GM12878 (cell line): Measurements from ENCODE around the gene SOCS6. TPM values are rescaled to one million over a fixed set of nuclear protein-coding genes. Genes with fewer than 3 reads are reported as not detected.

ENCODE experiments used
- ATAC-seq: fragments of 200-7000 bp; cut with Tn5 transposase; 3 replicates; pipeline ENCODE4 v1.9.1; 2020; ENCODE audit warnings: mild to moderate bottlenecking, moderate library complexity
- BruUV-seq: library from RNA; stranded (reverse); fragments of 400-500 nt; replicated peaks from 2 replicates; lab custom pipeline; 2021; lab: Mats Ljungman, UMichigan
- CTCF ChIA-PET: fragments of 300-600 bp; sonication (Branson Sonifier 250); formaldehyde crosslinking; extraction: SDS; loops from one replicate; lab custom pipeline; 2021; ENCODE audit warnings: inconsistent platforms; lab: Yijun Ruan, JAX
- POLR2A ChIA-PET: fragments of 350-600 bp; formaldehyde crosslinking; extraction: SDS; loops from one replicate; lab custom pipeline; 2021; ENCODE audit warnings: inconsistent platforms; lab: Charles Lee
- RAD21 ChIA-PET: fragments of 300-600 bp; sonication (Branson Sonifier 250); formaldehyde crosslinking; loops from one replicate; lab custom pipeline; 2023; ENCODE audit warnings: antibody characterized with exemption; ENCODE audit not compliant: unreplicated experiment; lab: Charles Lee
- SMC1A ChIA-PET: fragments of 300-600 bp; sonication (Branson Sonifier 250); formaldehyde crosslinking; loops from one replicate; lab custom pipeline; 2023; ENCODE audit not compliant: unreplicated experiment, uncharacterized antibody; lab: Charles Lee
- DNase-seq: peaks from one replicate; pipeline ENCODE4 v3.0.0-alpha.2; 2011; ENCODE audit warnings: low read depth, low spot score
- FAIRE-seq: peaks from 3 replicates; lab custom pipeline; 2011; peaks lifted over from hg19 to GRCh38; lab: Jason Lieb, UNC
- H2AFZ ChIP-seq: 2 replicates; pipeline ENCODE4 v1.6.0; 2011; ENCODE audit warnings: low read depth, low read length, control low read depth; ENCODE audit not compliant: control insufficient read depth
- H3K27ac ChIP-seq: 2 replicates; pipeline ENCODE4 v1.5.1; 2011; ENCODE audit warnings: control low read depth; ENCODE audit not compliant: control insufficient read depth, insufficient read depth
- H3K27me3 ChIP-seq, 2 experiments: replicated peaks in 1 of 2; 2 replicates each; pipeline versions ENCODE4 v1.6.0 to v1.6.1; 2011; ENCODE audit warnings: low read length in 1 of 2; ENCODE audit not compliant: control insufficient read depth in 2 of 2, insufficient read depth in 2 of 2
- H3K36me3 ChIP-seq, 2 experiments: 2 replicates each; pipeline ENCODE4 v1.5.1; 2011; ENCODE audit warnings: low read length in 1 of 2; ENCODE audit not compliant: control insufficient read depth in 2 of 2, insufficient read depth in 2 of 2
- H3K4me1 ChIP-seq: 2 replicates; pipeline ENCODE4 v1.6.1; 2011; ENCODE audit warnings: mild to moderate bottlenecking, low read length, moderate library complexity, mixed read lengths; ENCODE audit not compliant: control insufficient read depth, insufficient read depth
- H3K4me2 ChIP-seq: 2 replicates; pipeline ENCODE4 v1.6.0; 2011; ENCODE audit warnings: control low read depth; ENCODE audit not compliant: control insufficient read depth, insufficient read depth
- H3K4me3 ChIP-seq: fragments of 200-600 bp; sonication (generic); 2 replicates; pipeline ENCODE4 v1.5.1; 2016
- H3K79me2 ChIP-seq: 2 replicates; pipeline ENCODE4 v1.6.0; 2011; ENCODE audit warnings: low read length; ENCODE audit not compliant: control insufficient read depth, insufficient read depth
- H3K9ac ChIP-seq: 2 replicates; pipeline ENCODE4 v1.8.0; 2011; ENCODE audit warnings: low read length, control low read depth, mixed read lengths; ENCODE audit not compliant: control insufficient read depth, insufficient read depth
- H3K9me3 ChIP-seq: replicated peaks from 3 replicates; pipeline ENCODE4 v1.5.1; 2011; ENCODE audit warnings: mild to moderate bottlenecking, low read length; ENCODE audit not compliant: control insufficient read depth, insufficient read depth
- H4K20me1 ChIP-seq: 2 replicates; pipeline ENCODE4 v1.6.0; 2011; ENCODE audit not compliant: control insufficient read depth, insufficient read depth
- ASH2L ChIP-seq: fragments of 300-600, 200-600 bp; sonication (generic); IDR thresholded peaks from 2 replicates; pipeline ENCODE4 v1.6.1; 2017; ENCODE audit warnings: low read depth, mild to moderate bottlenecking, borderline replicate concordance
- HDAC6 ChIP-seq: fragments of 200-600 bp; sonication (generic); IDR thresholded peaks from one replicate; pipeline ENCODE4 v1.8.0; 2017; ENCODE audit warnings: antibody characterized with exemption; ENCODE audit not compliant: unreplicated experiment
- HSF1 ChIP-seq: fragments of 150-350 bp; IDR thresholded peaks from 2 replicates; pipeline ENCODE4 v1.6.1; 2014; ENCODE audit warnings: mild to moderate bottlenecking, low read depth, low read length
- IKZF2 ChIP-seq, 2 experiments: fragments of 450-650 bp; IDR thresholded peaks; 2 replicates each; pipeline ENCODE4 v1.6.1; 2017; ENCODE audit warnings: mild to moderate bottlenecking in 2 of 2, moderate library complexity in 2 of 2
- JUND ChIP-seq: IDR thresholded peaks from 2 replicates; pipeline ENCODE4 v1.6.1; 2012; ENCODE audit warnings: low read depth, mild to moderate bottlenecking, low read length, improper control_type of control experiment, moderate library complexity
- PML ChIP-seq: IDR thresholded peaks from 2 replicates; pipeline ENCODE4 v1.6.1; 2012; ENCODE audit warnings: low read length, inconsistent platforms
- SIX5 ChIP-seq: IDR thresholded peaks from 2 replicates; pipeline ENCODE4 v1.6.1; 2011; ENCODE audit warnings: mild to moderate bottlenecking, low read depth, low read length, moderate library complexity; ENCODE audit not compliant: severe bottlenecking
- SMAD1 ChIP-seq: fragments of 450-650 bp; IDR thresholded peaks from 2 replicates; pipeline ENCODE4 v1.6.1; 2018; ENCODE audit warnings: mild to moderate bottlenecking, low read depth; ENCODE audit not compliant: partially characterized antibody
- TARDBP ChIP-seq: IDR thresholded peaks from 2 replicates; pipeline ENCODE4 v1.6.1; 2016; ENCODE audit warnings: borderline replicate concordance
- WGBS: methylation state at CpG from one replicate; pipeline ENCODE4 v1.1.6; 2016; ENCODE audit warnings: low lambda C conversion rate; ENCODE audit not compliant: insufficient replicate concordance, insufficient coverage; ENCODE audit errors: missing lambda C conversion rate; 5-methylcytosine and 5-hydroxymethylcytosine counted together
- in situ Hi-C: fragments of 300-500 bp; cut with MboI; formaldehyde crosslinking; loops from 9 replicates; pipeline ENCODE4 v1.14.3; 2018; ENCODE audit warnings: mixed read lengths
- intact Hi-C: fragments of 100-400 bp; cut with micrococcal nuclease; formaldehyde crosslinking; loops from one replicate; pipeline ENCODE4 v1.14.2; 2022; ENCODE audit not compliant: unreplicated experiment
- polyA plus RNA-seq, 11 experiments: library from polyadenylated mRNA; depleted of rRNA in 4 of 11; unstranded in 6 of 11; stranded (reverse) in 5 of 11; fragments of >200 nt; fragmentation: Nextera tagmentation in 4 of 11; fragmentation: Illumina TruSeq in 1 of 11; extraction: Ambion mirVana in 4 of 11; extraction: Trizol in 1 of 11; gene quantifications; 1 replicate in 1 of 11; 2 replicates in 10 of 11; pipeline versions ENCODE4 v1.2.1 to v1.2.3, GENCODE V29; 2011 to 2016; ENCODE audit warnings: inconsistent platforms in 2 of 11, missing spikeins in 2 of 11, low read depth in 1 of 11
- total RNA-seq, 4 experiments: library from RNA; depleted of rRNA in 3 of 4; stranded (reverse); fragments of >200 nt in 3 of 4; fragmentation: Illumina TruSeq in 1 of 4; extraction: Trizol in 1 of 4; gene quantifications; 2 replicates each; pipeline versions ENCODE4 v1.2.1 to v1.2.3, GENCODE V29; 2013 to 2021
- TF ChIP-seq, protein P1 (sequence below): fragments of 450-650 bp; IDR thresholded peaks from 2 replicates; pipeline ENCODE4 v1.6.1; 2016; ENCODE audit warnings: mild to moderate bottlenecking
- TF ChIP-seq, protein P2 (sequence below): IDR thresholded peaks from 2 replicates; pipeline ENCODE4 v1.6.1; 2012; ENCODE audit warnings: mild to moderate bottlenecking, low read depth, low read length
- TF ChIP-seq, protein P3 (sequence below): fragments of 450-650 bp; formaldehyde crosslinking; IDR thresholded peaks from 2 replicates; pipeline ENCODE4 v1.4.0; 2022; ENCODE audit warnings: mild to moderate bottlenecking, moderate library complexity

The SOCS6 gene
- total and polyA plus RNA-seq, 10 of the 15 experiments (the other 5 are each of a cell fraction or from before 2014, with no cell fraction given): 1.6 to 6.1 (median 4.1) TPM

- SMC1A ChIA-PET: interaction anchor here (0.7 kb wide), 1 partner anchor 10 kb away, joined by 3 read pairs; no protein-coding TSS in a partner anchor
- BruUV-seq: no TSS peak
- no peaks in the 10 kb centered on the region for H3K79me2 ChIP-seq
- peaks cover 2% of the 10 kb centered on the region; the same call in 1 of the 3 replicates for H3K9me3 ChIP-seq
- no peak overlapping the region for H3K9ac ChIP-seq
- ATAC-seq (no peak), DNase-seq (no peak), FAIRE-seq (no peak)
- 84% methylated on average over 5 of the region's 5 CpGs for WGBS
- in situ Hi-C loops (no loop called here), intact Hi-C loops (no loop called here)
- H2AFZ ChIP-seq: no peak overlapping the region
- no peak overlapping the region for H3K4me2 ChIP-seq
- H3K27ac ChIP-seq: no peak overlapping the region
- CTCF ChIA-PET: interaction anchor here (0.6 kb wide), 1 partner anchor 32 kb away, joined by 3 read pairs; no protein-coding TSS in a partner anchor
- no peak overlapping the region for H3K4me3 ChIP-seq
- H3K36me3 ChIP-seq: no peaks in the 10 kb centered on the region
- POLR2A ChIA-PET: interaction anchor here (0.6 kb wide), 1 partner anchor 765 kb away, joined by 5 read pairs; no protein-coding TSS in a partner anchor
- RAD21 ChIA-PET: no interaction called here
- no peaks in the 10 kb centered on the region for H4K20me1 ChIP-seq
- H3K27me3 ChIP-seq: no peaks in the 10 kb centered on the region; a peak in 1 of 4 replicates
- no peaks in the 10 kb centered on the region for H3K4me1 ChIP-seq
- TF ChIP-seq HSF1 (no peak), IKZF2 (IDR thresholded peaks at IDR 0.05) (no peak), HDAC6 (no peak), TARDBP (no peak), SIX5 (no peak), SMAD1 (no peak), PML (no peak), ASH2L (no peak), JUND (no peak)
- TF ChIP-seq, protein P1, sequence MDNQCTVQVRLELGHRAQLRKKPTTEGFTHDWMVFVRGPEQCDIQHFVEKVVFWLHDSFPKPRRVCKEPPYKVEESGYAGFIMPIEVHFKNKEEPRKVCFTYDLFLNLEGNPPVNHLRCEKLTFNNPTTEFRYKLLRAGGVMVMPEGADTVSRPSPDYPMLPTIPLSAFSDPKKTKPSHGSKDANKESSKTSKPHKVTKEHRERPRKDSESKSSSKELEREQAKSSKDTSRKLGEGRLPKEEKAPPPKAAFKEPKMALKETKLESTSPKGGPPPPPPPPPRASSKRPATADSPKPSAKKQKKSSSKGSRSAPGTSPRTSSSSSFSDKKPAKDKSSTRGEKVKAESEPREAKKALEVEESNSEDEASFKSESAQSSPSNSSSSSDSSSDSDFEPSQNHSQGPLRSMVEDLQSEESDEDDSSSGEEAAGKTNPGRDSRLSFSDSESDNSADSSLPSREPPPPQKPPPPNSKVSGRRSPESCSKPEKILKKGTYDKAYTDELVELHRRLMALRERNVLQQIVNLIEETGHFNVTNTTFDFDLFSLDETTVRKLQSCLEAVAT: no peak
- TF ChIP-seq, protein P2, sequence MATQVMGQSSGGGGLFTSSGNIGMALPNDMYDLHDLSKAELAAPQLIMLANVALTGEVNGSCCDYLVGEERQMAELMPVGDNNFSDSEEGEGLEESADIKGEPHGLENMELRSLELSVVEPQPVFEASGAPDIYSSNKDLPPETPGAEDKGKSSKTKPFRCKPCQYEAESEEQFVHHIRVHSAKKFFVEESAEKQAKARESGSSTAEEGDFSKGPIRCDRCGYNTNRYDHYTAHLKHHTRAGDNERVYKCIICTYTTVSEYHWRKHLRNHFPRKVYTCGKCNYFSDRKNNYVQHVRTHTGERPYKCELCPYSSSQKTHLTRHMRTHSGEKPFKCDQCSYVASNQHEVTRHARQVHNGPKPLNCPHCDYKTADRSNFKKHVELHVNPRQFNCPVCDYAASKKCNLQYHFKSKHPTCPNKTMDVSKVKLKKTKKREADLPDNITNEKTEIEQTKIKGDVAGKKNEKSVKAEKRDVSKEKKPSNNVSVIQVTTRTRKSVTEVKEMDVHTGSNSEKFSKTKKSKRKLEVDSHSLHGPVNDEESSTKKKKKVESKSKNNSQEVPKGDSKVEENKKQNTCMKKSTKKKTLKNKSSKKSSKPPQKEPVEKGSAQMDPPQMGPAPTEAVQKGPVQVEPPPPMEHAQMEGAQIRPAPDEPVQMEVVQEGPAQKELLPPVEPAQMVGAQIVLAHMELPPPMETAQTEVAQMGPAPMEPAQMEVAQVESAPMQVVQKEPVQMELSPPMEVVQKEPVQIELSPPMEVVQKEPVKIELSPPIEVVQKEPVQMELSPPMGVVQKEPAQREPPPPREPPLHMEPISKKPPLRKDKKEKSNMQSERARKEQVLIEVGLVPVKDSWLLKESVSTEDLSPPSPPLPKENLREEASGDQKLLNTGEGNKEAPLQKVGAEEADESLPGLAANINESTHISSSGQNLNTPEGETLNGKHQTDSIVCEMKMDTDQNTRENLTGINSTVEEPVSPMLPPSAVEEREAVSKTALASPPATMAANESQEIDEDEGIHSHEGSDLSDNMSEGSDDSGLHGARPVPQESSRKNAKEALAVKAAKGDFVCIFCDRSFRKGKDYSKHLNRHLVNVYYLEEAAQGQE: no peak
- TF ChIP-seq, protein P3, sequence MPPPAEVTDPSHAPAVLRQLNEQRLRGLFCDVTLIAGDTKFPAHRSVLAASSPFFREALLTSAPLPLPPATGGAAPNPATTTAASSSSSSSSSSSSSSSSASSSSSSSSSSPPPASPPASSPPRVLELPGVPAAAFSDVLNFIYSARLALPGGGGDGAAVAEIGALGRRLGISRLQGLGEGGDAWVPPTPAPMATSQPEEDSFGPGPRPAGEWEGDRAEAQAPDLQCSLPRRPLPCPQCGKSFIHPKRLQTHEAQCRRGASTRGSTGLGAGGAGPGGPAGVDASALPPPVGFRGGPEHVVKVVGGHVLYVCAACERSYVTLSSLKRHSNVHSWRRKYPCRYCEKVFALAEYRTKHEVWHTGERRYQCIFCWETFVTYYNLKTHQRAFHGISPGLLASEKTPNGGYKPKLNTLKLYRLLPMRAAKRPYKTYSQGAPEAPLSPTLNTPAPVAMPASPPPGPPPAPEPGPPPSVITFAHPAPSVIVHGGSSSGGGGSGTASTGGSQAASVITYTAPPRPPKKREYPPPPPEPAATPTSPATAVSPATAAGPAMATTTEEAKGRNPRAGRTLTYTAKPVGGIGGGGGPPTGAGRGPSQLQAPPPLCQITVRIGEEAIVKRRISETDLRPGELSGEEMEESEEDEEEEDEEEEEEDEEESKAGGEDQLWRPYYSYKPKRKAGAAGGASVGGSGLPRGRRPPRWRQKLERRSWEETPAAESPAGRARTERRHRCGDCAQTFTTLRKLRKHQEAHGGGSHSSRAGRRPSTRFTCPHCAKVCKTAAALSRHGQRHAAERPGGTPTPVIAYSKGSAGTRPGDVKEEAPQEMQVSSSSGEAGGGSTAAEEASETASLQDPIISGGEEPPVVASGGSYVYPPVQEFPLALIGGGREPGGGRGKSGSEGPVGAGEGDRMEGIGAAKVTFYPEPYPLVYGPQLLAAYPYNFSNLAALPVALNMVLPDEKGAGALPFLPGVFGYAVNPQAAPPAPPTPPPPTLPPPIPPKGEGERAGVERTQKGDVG (CRISPR knock-in tag): no peak
Measured at GRCh38 chr18:70331456-70332097, 42.7 kb downstream of the SOCS6 start.
